T1000 (cell line): ENCODE data around the gene AKT3.

Source experiments
- DNase-seq: peaks from one replicate; lab custom pipeline; 2025; ENCODE audit warnings: mixed read lengths; lab: John Stamatoyannopoulos, UW

Gene AKT3

DNA sequence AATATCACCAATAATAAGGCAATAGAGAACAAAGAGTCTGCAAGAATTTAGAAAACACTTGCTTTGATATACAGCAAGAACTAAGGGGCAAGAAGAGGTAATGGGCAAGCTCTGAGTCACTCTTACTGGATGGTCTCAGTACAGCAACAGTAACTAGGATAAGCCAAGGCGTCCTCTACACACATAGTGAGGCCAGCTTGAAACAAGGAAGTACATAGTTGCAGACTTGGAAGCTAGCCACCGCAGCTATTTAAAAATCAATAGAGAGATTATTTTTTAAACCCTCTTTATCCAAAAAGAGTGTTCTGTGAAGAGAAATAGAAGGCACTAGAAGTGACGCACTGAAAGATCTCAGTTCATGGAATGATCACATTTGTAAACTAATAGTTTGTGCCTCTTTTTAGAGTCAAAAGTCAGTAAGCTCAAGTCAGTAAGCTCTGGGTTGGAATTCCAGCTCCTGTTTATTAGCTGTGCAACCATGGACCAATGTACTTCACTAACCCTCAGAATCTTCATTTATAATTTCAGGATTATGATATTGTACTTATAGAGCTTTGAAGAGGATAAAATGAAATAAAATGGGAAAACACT lies 118.6 kb downstream of the AKT3 start:
- no peak for DNase-seq

DNA sequence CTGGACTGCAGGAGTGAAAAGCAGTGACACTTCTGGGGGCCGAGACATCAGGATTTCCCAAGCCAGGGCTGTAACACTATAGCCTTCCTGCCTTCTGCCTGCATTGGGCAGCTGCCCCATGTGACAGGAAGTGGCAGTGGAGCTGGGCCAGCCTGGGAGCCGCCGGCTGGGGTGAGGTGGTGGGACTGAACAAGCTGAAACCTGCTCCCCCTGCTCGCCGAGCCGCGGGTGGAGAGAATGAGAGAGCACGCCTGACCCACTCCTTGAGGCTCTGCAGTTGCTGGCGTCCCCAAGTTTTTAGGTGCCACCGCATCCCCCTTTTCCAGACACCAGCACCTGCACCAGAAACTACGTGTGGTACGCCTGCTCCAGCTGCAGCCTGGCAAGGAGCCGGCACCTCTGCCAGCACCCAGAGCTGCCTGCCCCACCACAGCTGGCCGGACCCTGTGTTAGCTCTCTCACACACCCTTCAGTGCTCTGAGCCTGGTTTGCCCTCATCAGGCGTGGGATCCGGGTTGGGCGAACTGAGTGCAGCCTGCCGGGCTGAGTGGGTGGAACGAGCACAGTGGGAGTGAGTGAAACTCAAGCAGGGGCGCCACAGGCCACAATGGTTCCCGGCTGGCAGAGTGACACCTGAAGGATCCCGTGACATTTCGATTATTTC lies 119.4 kb downstream of the AKT3 start:
- no peak for DNase-seq

DNA sequence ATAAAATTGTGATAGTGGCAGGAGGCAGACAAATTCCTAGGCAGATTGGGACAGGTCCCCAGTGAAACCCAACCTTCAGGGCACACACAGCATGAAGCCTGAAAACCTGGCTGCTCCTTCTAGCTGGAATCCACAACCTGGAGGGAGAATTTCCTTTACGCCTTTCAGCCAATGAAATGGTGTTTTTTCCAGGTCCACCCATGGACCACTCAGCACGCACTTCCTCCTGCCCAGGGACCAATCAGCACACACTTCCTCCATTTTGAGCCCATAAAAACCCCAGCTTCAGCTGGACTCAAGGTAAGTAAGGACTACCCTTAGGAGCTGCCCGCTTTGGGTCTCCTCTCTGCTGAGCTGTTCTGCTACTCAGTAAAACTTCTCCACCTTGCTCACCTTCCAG lies 120.1 kb downstream of the AKT3 start:
- no peak for DNase-seq

- no peak for DNase-seq
Observed at GRCh38 chr1:243727503-243728203, 122.4 kb downstream of the AKT3 start.

DNA sequence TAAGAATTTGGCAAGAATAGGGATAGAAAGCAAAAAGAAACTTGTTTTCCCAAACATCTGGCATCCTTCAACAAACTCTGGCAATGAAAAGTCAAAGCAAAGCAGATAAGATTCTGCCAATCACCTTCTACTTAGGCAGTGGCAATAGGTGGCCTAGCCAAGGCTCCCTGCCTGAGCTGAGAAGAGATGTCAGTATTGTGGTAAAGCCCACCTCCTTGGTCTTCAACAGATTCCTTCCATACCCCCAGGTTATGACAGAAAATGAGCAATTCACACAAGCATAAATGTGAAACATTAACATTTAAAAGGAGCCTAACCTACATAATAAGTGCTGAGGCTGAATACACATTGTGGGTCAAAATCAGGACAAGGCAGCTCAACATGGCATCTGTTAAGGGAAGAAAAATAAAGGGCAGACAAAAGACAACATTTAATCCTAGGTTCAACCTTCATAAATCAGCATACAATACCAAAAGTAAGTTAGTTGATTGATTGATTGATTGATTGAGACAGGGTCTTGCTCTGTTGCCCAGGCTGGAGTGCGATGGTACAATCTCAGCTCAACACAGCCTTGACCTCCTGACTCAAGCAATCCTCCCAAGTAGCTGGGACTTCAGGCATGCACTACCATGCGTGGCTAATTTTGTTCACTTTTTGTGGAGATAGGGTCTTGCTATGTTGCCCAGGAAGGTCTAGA lies 123.1 kb downstream of the AKT3 start:
- no peak for DNase-seq

- no peak for DNase-seq
Observed at GRCh38 chr1:243725846-243726245, 124.2 kb downstream of the AKT3 start.

DNA sequence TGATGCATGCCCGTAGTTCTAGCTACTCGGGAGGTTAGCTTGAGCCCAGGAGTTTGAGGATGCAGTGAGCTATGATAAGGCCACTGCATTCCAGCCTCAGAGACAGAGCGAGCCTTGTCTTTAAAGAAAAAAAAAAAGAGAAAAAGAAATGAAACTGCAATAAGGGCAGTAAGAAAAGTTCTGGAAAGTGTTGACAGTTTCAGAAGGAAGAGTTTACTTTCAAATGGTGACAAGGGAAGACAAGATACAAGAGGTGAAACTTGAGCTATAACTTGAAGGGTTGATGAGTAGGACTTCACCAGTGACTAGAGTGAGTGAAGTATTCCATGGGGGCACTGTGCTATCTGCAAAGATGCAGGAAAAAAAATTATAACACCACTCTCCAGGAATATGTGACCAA lies 125.0 kb downstream of the AKT3 start:
- no peak for DNase-seq

DNA sequence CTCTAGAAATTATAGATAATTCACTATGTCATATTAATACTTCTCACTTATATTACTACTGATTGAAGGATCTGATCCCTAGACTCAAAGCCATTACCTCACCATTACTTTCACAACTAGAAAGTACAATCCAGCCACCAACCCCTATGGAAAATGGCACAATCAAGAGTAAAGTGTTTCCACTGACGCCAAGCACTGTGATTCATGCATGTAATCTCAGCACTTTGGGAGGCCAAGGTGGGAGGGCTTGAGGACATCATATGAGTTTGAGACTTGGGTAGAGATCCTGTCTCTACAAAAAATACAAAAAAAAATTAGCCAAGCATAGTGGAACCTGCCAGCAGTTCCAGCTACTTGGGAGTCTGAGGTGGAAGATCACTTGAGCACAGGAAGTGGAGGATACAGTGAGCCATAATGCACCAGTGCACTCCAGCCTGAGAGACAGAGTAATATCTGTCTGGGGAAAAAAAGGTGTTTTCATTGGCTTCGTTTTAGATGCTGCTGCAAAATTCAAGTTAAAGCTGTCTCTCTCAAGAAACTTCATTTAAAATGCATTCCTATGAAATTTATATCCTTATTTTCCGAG lies 126.5 kb downstream of the AKT3 start:
- DNase-seq, result no peak

DNA sequence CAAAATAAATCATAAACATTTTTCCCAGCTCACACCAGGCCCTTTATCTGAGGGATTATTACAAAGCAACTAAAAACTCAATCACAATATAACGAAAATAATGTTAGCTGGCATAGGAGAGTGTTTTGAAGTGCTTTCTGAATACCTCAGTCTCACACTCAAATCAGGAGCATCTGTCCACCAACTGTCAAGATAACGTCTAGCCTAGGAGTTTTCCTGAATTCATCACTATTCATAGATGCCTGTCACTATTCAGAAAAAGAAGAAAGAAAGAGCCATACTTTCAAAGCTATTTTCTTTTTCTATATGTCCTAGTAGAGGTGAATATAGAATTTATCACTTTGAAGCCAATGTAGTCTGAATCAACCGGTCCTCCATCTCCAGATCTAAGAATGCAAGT lies 127.0 kb downstream of the AKT3 start:
- no peak for DNase-seq

GRCh38 chr1:243719476-243719875 lies 130.6 kb downstream of the AKT3 start:
- DNase-seq, result no peak

DNA sequence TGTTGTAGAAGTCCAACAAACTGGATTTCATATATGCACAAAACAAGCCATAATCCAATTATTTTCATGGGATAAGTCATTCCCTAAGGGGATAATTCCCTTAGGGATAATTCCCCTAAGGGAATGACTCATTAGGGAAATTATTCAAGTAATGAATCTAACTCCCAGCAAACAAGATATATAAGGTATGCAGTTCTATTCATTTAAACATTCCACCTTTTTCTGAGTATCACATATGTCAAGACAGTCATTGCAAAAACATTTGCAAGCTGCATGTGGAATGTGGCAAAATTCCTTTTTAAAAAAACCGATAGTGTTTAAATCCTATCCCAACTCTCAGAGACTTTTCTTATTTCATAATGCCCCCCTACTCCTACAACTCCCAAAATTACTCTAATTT lies 131.2 kb downstream of the AKT3 start:
- DNase-seq, result no peak

DNA sequence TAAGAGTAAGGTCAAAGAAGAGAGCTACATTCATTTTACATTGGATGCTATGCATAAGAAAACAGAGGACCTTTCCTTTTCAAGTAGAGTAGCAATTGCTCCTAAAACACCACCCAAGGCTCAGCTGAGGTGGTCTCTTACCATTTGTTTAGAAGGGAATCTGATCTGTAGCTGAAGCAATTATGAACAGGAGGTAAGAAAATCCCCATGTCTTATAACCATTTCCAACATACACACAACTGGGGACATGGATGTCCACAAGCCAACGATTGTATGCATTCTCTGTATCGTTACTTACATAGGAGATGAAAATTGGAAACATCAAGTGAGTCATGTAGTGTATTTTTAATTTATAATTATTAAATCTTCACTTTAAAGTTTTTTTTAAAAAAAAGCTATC lies 132.0 kb downstream of the AKT3 start:
- DNase-seq, result no peak

DNA sequence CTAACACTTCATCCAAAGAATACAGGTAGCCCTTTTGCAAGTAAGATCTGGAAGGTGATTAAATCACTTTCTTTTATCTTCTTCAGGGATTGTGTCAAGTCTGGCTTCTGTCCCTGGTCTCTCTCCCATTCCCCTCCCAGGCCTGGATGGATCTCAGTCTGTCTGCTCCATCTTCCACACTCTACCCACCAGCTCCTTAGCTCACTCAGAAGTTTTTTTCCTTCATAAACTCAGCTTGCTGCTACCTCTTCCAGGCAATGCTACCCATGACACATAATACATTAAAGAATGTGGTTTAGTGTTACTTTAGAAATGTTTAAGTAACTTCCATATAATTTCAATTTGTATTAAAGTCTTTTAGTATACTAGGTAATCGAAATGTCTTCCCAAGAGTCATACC lies 133.1 kb downstream of the AKT3 start:
- no peak for DNase-seq

DNA sequence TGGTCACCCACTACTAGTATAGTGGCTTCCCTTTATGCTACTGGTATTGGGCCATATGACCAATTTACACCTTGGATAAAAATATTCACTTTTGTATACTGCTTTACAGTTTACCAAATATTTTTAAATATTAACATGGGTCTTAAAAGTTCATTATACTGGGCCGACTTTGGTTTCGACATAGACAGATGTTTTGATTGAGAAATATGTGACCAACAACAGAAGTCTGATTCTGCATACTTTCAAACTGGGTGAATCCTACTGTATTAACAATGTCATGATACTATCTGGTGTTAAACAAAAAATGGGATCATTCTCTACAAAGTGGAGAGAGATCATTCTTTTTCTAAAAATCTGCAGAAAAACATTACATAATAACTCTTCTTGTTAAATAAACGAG lies 134.8 kb downstream of the AKT3 start:
- DNase-seq, result no peak

DNA sequence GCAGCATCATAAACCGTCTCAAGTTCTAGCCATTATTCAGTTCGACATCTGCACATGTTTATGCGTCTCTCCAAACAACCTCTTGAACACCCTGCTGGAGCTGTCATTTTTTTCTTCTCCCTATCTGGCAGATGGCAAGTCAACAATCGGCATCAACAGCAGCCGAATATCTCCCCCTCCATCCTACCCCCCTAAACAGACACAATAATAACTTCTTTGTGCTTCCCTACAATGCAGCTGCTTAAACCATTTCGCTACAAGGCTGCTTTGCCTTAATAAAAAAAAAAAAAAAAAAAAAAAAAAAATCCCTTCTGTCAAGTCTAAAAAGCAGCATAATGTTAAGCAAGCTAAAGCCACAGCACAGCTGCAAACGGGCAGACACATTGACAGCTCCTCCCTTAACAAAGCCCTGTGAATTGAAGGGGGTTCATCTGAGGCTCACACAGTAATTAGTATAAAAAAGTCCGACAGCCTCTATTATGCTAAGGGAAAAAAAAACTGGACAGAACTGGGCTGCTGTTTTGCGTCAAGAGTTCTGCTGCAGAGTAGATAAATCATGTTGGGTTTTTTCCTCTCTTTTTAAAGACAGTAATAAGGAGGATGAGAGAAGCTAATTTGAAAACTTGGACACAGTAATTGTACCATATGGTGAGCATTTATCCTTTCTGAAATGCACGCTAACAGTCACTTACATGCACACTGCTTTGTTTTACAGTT lies 136.4 kb downstream of the AKT3 start:
- no peak for DNase-seq

DNA sequence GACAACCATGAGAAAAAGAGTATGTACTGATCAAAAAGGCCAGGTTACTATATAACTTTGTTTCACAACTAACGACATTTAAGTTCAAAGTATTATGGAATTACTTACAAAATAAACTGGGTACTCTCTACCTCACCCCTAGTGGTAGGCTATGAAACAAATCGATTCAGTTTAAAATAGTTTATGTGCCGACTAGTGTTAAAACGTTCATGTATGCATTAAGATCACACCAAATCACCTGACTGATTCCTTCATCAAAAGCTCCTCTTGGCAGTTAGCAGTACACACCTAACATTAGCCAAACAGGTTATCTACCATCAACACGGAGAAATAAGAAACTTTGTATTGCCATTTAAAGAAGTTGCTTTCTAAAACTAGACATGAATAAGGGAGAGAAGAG lies 137.1 kb downstream of the AKT3 start:
- DNase-seq, result no peak

DNA sequence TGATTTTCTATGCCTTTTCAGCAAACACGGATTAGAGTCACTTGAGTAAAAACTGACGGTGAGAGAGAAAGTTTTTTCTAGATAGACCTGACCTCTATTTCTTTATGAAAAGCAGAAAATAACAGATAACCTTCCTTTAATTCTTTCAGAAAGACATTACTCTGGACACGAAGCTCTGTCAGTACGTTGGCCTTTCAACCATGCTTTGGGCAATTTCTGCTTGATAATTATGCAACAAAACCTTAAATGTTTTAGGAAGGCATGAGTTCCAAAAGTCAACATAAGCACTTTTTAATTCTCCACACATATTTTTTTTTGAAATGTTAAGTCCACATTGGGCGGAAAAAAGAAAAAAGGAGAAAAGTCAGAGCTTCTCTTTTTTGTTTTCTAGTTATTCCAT lies 137.8 kb downstream of the AKT3 start:
- no peak for DNase-seq

GRCh38 chr1:243710467-243710866 lies 139.6 kb downstream of the AKT3 start:
- no peak for DNase-seq

DNA sequence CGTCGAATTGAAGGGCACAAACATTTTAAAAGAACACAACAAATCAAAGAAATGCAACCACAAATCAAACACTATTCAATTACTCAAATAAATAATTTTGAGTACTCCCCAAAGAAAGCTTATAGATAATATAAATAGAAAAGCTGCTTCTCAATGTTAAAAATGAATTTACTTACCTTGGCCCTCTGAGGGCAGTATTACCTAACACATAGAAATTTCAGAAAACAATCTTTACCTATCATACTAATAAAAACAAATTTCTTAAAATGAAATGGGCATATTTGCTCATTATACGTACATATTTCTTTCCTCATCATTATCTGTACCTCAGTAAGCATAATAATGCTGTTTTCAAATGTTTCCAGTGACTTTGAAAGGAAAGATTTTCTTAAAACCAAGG lies 141.8 kb downstream of the AKT3 start:
- DNase-seq, result no peak

DNA sequence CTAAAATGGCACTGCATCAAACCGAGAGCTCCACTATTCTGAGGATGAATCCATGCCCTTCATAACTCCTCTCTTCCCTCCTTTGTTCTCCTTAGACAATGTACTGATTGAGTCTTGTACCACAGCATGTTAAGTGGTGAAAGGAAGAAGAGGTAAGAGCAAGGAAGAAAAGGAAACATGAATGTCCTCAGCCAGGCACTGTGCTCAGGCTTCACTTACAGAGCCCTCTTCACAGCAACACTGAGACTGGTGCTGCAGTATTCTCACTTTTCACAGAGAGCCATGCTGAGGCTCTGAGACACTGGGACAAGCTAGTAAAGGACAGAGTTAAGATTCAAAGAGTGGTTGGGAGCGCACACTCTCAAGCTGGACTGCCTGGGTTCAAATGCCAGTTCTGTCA lies 143.5 kb downstream of the AKT3 start:
- DNase-seq, result no peak

DNA sequence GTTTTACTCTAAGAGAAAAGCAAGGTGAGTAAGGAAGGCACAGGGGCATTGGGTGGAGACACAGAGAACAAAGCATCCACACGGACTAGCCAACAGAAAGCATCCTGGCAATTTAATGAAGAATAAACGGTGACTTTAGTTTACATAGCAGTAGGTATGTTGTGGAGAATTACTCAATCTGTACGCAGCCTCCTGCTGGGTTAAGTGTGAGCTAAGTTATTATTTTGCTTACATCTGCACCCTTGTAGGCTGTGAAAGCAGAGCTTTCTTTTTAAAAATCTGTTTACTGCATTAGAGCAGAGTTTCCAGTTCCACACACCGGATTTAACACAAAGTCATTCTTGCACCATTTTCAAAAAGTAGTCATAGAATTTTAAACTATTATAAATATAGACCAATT lies 144.5 kb downstream of the AKT3 start:
- DNase-seq, result no peak

DNA sequence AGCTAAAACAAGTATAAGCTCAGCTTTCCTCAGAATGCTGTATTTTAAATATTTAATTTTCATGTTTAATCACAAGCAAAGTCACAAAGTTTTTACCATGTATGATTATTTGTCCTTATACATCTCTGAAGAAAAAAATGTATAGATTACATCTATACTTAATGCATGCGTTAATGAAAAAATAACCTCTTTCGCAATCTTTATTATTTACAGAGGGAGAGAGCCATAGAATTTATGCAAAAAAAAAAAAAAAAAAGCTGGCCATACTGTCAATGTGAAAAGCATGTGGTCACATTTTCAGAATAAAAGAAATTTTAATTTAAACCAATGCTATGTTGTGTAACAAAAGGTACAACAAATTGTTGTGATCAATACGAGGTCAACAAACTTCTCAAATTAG lies 148.2 kb downstream of the AKT3 start:
- DNase-seq, result no peak
